Liver (tissue), 2 donors: ENCODE measurements around the gene BNIPL.

Source experiments
- TF ChIP-seq, protein P1 (sequence below): IDR thresholded peaks from 2 replicates; pipeline ENCODE4 v1.6.1; 2016; ENCODE audit warnings: antibody characterized with exemption, mild to moderate bottlenecking
- TF ChIP-seq, protein P2 (sequence below): fragments of 150-350 bp; IDR thresholded peaks from 2 replicates; pipeline ENCODE4 v1.5.1; 2017; ENCODE audit warnings: improper control_type of control experiment, low read depth, low read length; ENCODE audit not compliant: missing input control
- donor health status: healthy.

DNA sequence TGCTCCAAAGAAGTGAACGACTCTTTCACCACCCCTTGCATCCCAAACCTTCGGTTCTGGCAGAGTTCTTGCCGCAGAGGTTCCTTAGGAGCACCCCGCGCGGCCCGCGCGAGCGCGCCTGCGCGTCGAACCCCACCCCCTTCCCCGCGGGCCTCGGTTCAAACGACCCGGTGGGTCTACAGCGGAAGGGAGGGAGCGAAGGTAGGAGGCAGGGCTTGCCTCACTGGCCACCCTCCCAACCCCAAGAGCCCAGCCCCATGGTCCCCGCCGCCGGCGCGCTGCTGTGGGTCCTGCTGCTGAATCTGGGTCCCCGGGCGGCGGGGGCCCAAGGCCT lies 11.2 kb downstream of the BNIPL start, which contains the start of gene C1orf56:
- TF ChIP-seq, protein P1, sequence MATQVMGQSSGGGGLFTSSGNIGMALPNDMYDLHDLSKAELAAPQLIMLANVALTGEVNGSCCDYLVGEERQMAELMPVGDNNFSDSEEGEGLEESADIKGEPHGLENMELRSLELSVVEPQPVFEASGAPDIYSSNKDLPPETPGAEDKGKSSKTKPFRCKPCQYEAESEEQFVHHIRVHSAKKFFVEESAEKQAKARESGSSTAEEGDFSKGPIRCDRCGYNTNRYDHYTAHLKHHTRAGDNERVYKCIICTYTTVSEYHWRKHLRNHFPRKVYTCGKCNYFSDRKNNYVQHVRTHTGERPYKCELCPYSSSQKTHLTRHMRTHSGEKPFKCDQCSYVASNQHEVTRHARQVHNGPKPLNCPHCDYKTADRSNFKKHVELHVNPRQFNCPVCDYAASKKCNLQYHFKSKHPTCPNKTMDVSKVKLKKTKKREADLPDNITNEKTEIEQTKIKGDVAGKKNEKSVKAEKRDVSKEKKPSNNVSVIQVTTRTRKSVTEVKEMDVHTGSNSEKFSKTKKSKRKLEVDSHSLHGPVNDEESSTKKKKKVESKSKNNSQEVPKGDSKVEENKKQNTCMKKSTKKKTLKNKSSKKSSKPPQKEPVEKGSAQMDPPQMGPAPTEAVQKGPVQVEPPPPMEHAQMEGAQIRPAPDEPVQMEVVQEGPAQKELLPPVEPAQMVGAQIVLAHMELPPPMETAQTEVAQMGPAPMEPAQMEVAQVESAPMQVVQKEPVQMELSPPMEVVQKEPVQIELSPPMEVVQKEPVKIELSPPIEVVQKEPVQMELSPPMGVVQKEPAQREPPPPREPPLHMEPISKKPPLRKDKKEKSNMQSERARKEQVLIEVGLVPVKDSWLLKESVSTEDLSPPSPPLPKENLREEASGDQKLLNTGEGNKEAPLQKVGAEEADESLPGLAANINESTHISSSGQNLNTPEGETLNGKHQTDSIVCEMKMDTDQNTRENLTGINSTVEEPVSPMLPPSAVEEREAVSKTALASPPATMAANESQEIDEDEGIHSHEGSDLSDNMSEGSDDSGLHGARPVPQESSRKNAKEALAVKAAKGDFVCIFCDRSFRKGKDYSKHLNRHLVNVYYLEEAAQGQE: no peak
- TF ChIP-seq, protein P2, sequence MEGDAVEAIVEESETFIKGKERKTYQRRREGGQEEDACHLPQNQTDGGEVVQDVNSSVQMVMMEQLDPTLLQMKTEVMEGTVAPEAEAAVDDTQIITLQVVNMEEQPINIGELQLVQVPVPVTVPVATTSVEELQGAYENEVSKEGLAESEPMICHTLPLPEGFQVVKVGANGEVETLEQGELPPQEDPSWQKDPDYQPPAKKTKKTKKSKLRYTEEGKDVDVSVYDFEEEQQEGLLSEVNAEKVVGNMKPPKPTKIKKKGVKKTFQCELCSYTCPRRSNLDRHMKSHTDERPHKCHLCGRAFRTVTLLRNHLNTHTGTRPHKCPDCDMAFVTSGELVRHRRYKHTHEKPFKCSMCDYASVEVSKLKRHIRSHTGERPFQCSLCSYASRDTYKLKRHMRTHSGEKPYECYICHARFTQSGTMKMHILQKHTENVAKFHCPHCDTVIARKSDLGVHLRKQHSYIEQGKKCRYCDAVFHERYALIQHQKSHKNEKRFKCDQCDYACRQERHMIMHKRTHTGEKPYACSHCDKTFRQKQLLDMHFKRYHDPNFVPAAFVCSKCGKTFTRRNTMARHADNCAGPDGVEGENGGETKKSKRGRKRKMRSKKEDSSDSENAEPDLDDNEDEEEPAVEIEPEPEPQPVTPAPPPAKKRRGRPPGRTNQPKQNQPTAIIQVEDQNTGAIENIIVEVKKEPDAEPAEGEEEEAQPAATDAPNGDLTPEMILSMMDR: no peak
